ENCODE data around the gene URI1.

GRCh38 chr19:29923653-29924052, 18.4 kb upstream of the URI1 start:
- TF ChIP-seq CTCF (IDR thresholded peaks at IDR 0.05), result no peak
- no peak for TF ChIP-seq POLR2A (IDR thresholded peaks at IDR 0.05)
